Measurements from ENCODE around the gene PEX11B. TPM values are rescaled to one million over a fixed set of nuclear protein-coding genes. Genes with fewer than 3 reads are reported as not detected.

PEX11B gene
- total RNA-seq, 1 experiment from 2014 or later, result 40.1 TPM

- no peak for DNase-seq (ENCODE audit: low read depth)
Measured at GRCh38 chr1:145912128-145912641, 6.3 kb downstream of the PEX11B start.

GRCh38 chr1:145908653-145909052 lies 9.9 kb downstream of the PEX11B start:
- DNase-seq (ENCODE audit: low read depth), result peak; percentile 93

GRCh38 chr1:145906954-145907753 lies 11.4 kb downstream of the PEX11B start:
- DNase-seq (ENCODE audit: low read depth), result peak; percentile 35

GRCh38 chr1:145901312-145902021 lies 17.1 kb downstream of the PEX11B start:
- no peak for DNase-seq (ENCODE audit: low read depth)

- DNase-seq (ENCODE audit: low read depth), result peak; percentile 32
Measured at GRCh38 chr1:145898756-145899155, 19.8 kb downstream of the PEX11B start.

GRCh38 chr1:145897969-145898368 lies 20.5 kb downstream of the PEX11B start:
- no peak for DNase-seq (ENCODE audit: low read depth)

- DNase-seq (ENCODE audit: low read depth), result no peak
Measured at GRCh38 chr1:145895471-145895870, 23.0 kb downstream of the PEX11B start.

- DNase-seq (ENCODE audit: low read depth), result no peak
Measured at GRCh38 chr1:145893306-145894055, 25.0 kb downstream of the PEX11B start.

GRCh38 chr1:145892486-145893087 lies 25.9 kb downstream of the PEX11B start:
- peak; percentile 64 for DNase-seq (ENCODE audit: low read depth)

GRCh38 chr1:145891587-145892485 lies 26.7 kb downstream of the PEX11B start:
- DNase-seq (ENCODE audit: low read depth), result peak; percentile 100

- peak; percentile 96 for DNase-seq (ENCODE audit: low read depth)
Measured at GRCh38 chr1:145891143-145891542, 27.4 kb downstream of the PEX11B start.

- no peak for DNase-seq (ENCODE audit: low read depth)
Measured at GRCh38 chr1:145889722-145890121, 28.8 kb downstream of the PEX11B start.

GRCh38 chr1:145887631-145888030 lies 30.9 kb downstream of the PEX11B start:
- DNase-seq (ENCODE audit: low read depth), result peak; percentile 41

GRCh38 chr1:145886816-145887215 lies 31.7 kb downstream of the PEX11B start:
- no peak for DNase-seq (ENCODE audit: low read depth)

- DNase-seq (ENCODE audit: low read depth), result no peak
Measured at GRCh38 chr1:145886390-145886789, 32.1 kb downstream of the PEX11B start.

GRCh38 chr1:145885738-145886287 lies 32.7 kb downstream of the PEX11B start, which contains the start of gene ANKRD35:
Gene ANKRD35, minus strand, starts transcription at chr1:145885866. Its CDS starts 108 bp downstream, at chr1:145885758.
- DNase-seq (ENCODE audit: low read depth), result peak; percentile 74

- DNase-seq (ENCODE audit: low read depth), result peak; percentile 76
Measured at GRCh38 chr1:145884675-145885074, 33.8 kb downstream of the PEX11B start.

- no peak for DNase-seq (ENCODE audit: low read depth)
Measured at GRCh38 chr1:145879775-145880174, 38.7 kb downstream of the PEX11B start.

- DNase-seq (ENCODE audit: low read depth), result no peak
Measured at GRCh38 chr1:145878724-145879123, 39.8 kb downstream of the PEX11B start.

- DNase-seq (ENCODE audit: low read depth), result no peak
Measured at GRCh38 chr1:145877923-145878486, 40.5 kb downstream of the PEX11B start.
